Keratinocyte (primary cell): ENCODE measurements around the gene LEMD1. TPM values are rescaled to one million over a fixed set of nuclear protein-coding genes. Genes with fewer than 3 reads are reported as not detected.

ENCODE experiments used
- DNase-seq: peaks from one replicate; pipeline ENCODE4 v3.0.0-alpha.2; 2011; ENCODE audit warnings: low read depth, missing footprints, low spot score
- FAIRE-seq: peaks from 2 replicates; lab custom pipeline; 2011; peaks lifted over from hg19 to GRCh38; lab: Jason Lieb, UNC
- H2AFZ ChIP-seq: 2 replicates; pipeline ENCODE4 v1.6.0; 2012; ENCODE audit warnings: low read length, control low read depth, inconsistent platforms; ENCODE audit not compliant: control insufficient read depth
- H3K27ac ChIP-seq: 2 replicates; pipeline ENCODE4 v1.5.1; 2011; ENCODE audit warnings: low read length; ENCODE audit not compliant: control insufficient read depth, insufficient read depth
- H3K27me3 ChIP-seq: 3 replicates; pipeline ENCODE4 v1.6.0; 2011; ENCODE audit warnings: low read length; ENCODE audit not compliant: control insufficient read depth, insufficient read depth; ENCODE audit errors: extremely low read depth
- H3K36me3 ChIP-seq, 2 experiments: 2 replicates in 1 of 2; 3 replicates in 1 of 2; pipeline ENCODE4 v1.5.1; 2011; ENCODE audit warnings: low read length in 2 of 2, mild to moderate bottlenecking in 1 of 2; ENCODE audit not compliant: control insufficient read depth in 2 of 2, insufficient read depth in 2 of 2; ENCODE audit errors: extremely low read depth in 1 of 2
- H3K4me1 ChIP-seq: 3 replicates; pipeline ENCODE4 v1.5.1; 2011; ENCODE audit warnings: low read length; ENCODE audit not compliant: control insufficient read depth, insufficient read depth; ENCODE audit errors: extremely low read depth
- H3K4me2 ChIP-seq: 3 replicates; pipeline ENCODE4 v1.6.0; 2011; ENCODE audit warnings: low read depth, low read length; ENCODE audit not compliant: control insufficient read depth, insufficient read depth; ENCODE audit errors: extremely low read depth
- H3K4me3 ChIP-seq, 3 experiments: fragments of 200-600 bp in 1 of 3; sonication (generic) in 1 of 3; 2 replicates in 2 of 3; 3 replicates in 1 of 3; pipeline ENCODE4 v1.5.1; 2011 to 2016; ENCODE audit warnings: low read length in 3 of 3, mild to moderate bottlenecking in 3 of 3, control low read depth in 2 of 3, inconsistent platforms in 1 of 3, low read depth in 1 of 3, mixed read lengths in 1 of 3, mixed run types in 1 of 3, moderate library complexity in 1 of 3; ENCODE audit not compliant: control insufficient read depth in 2 of 3, insufficient read depth in 2 of 3; ENCODE audit errors: extremely low read depth in 1 of 3
- H3K79me2 ChIP-seq: 2 replicates; pipeline ENCODE4 v1.6.0; 2012; ENCODE audit warnings: low read length; ENCODE audit not compliant: control insufficient read depth, insufficient read depth
- H3K9ac ChIP-seq: 3 replicates; pipeline ENCODE4 v1.6.0; 2011; ENCODE audit warnings: low read length; ENCODE audit not compliant: control insufficient read depth, insufficient read depth; ENCODE audit errors: extremely low read depth
- H3K9me1 ChIP-seq: 3 replicates; pipeline ENCODE4 v1.6.0; 2011; ENCODE audit warnings: low read length; ENCODE audit not compliant: control insufficient read depth, insufficient read depth; ENCODE audit errors: extremely low read depth
- H3K9me3 ChIP-seq: 2 replicates; pipeline ENCODE4 v1.5.1; 2012; ENCODE audit warnings: low read depth, low read length; ENCODE audit not compliant: control insufficient read depth
- H4K20me1 ChIP-seq: 3 replicates; pipeline ENCODE4 v1.6.0; 2011; ENCODE audit warnings: low read length; ENCODE audit not compliant: control insufficient read depth, insufficient read depth; ENCODE audit errors: extremely low read depth
- CTCF ChIP-seq, 3 experiments: IDR thresholded peaks in 1 of 3; conservative IDR thresholded peaks in 1 of 3; optimal IDR thresholded peaks in 1 of 3; 2 replicates in 2 of 3; 3 replicates in 1 of 3; pipeline versions ENCODE3 to v1.5.1; 2011; ENCODE audit warnings: low read length in 3 of 3, mild to moderate bottlenecking in 3 of 3, moderate library complexity in 2 of 3, control low read depth in 1 of 3, inconsistent platforms in 1 of 3; ENCODE audit not compliant: insufficient read depth in 2 of 3; ENCODE audit errors: extremely low read depth in 1 of 3
- EZH2 ChIP-seq: IDR thresholded peaks from one replicate; pipeline ENCODE4 v1.6.1; 2012; ENCODE audit warnings: inconsistent platforms, mild to moderate bottlenecking, low read length, moderate library complexity
- dilution Hi-C: fragments of 300-500 bp; cut with MboI; formaldehyde crosslinking; loops from one replicate; pipeline ENCODE4 v1.7.0; 2020; ENCODE audit warnings: low sequenced_read_pairs; ENCODE audit not compliant: extremely low pct_ligation_motif_present
- polyA plus RNA-seq, 5 experiments: library from polyadenylated mRNA; depleted of rRNA in 3 of 5; stranded (reverse) in 3 of 5; stranded (forward) in 1 of 5; unstranded in 1 of 5; fragments of >200 nt; gene quantifications; 1 replicate in 1 of 5; 2 replicates in 3 of 5; 3 replicates in 1 of 5; pipeline versions ENCODE4 v1.2.1 to v1.2.3, GENCODE V29; 2011 to 2012; ENCODE audit warnings: missing spikeins in 2 of 5, low read depth in 1 of 5, low replicate concordance in 1 of 5

LEMD1 gene
- polyA plus RNA-seq, 1 donor (not counting 4 experiments of a cell fraction or from before 2014, with no cell fraction given): 1.9 TPM

- peaks cover 0 to 1% of the 10 kb centered on the region in 2 experiments for H3K36me3 ChIP-seq
- no peak for DNase-seq
- no peaks in the 10 kb centered on the region for H3K79me2 ChIP-seq
- H3K4me1 ChIP-seq: peaks cover 4% of the 10 kb centered on the region
- no peak overlapping the region for H3K9ac ChIP-seq
- H2AFZ ChIP-seq: no peak overlapping the region
- FAIRE-seq: no peak
- H3K9me1 ChIP-seq: no peaks in the 10 kb centered on the region
- no peak overlapping the region for H3K4me3 ChIP-seq
- H4K20me1 ChIP-seq: no peaks in the 10 kb centered on the region
- TF ChIP-seq CTCF (optimal IDR thresholded peaks at IDR 0.05 in 1 of 3, IDR thresholded peaks at IDR 0.05 in 1 of 3, conservative IDR thresholded peaks at IDR 0.05 in 1 of 3; ENCODE audit: extremely low read depth in 1 of 3, insufficient read depth in 2 of 3, low read length in 3 of 3) (no peak), EZH2 (no peak)
- dilution Hi-C loops: no loop called here
- no peaks in the 10 kb centered on the region for H3K9me3 ChIP-seq
- no peak overlapping the region for H3K27ac ChIP-seq
- peaks cover 11% of the 10 kb centered on the region for H3K27me3 ChIP-seq
- H3K4me2 ChIP-seq: no peak overlapping the region
These were observed 10.3 kb upstream of the LEMD1 start for GRCh38 chr1:205432116-205432515.

- Histone ChIP-seq H4K20me1 (no peaks in the 10 kb centered on the region), H3K79me2 (no peaks in the 10 kb centered on the region), H3K36me3 (no peaks in the 10 kb centered on the region), H2AFZ (peak overlapping the region; percentile 88), H3K4me1 (peaks cover 4% of the 10 kb centered on the region), H3K9ac (peak overlapping the region; percentile 23), H3K4me3 (peak overlapping the region; percentile 21 to 63 (median 62)), H3K27ac (no peak overlapping the region), H3K27me3 (peaks cover 21% of the 10 kb centered on the region), H3K4me2 (peak overlapping the region; percentile 80), H3K9me1 (no peaks in the 10 kb centered on the region), H3K9me3 (no peaks in the 10 kb centered on the region)
- no peak for TF ChIP-seq EZH2
- peak; percentile 89 to 93 (median 91) for TF ChIP-seq CTCF (optimal IDR thresholded peaks at IDR 0.05 in 1 of 3, IDR thresholded peaks at IDR 0.05 in 1 of 3, conservative IDR thresholded peaks at IDR 0.05 in 1 of 3; ENCODE audit: extremely low read depth in 1 of 3, insufficient read depth in 2 of 3, low read length in 3 of 3)
- dilution Hi-C loops: no loop called here
- DNase-seq: no peak
- FAIRE-seq: no peak
These were observed 8.9 kb upstream of the LEMD1 start for GRCh38 chr1:205430696-205431305.
